Effector memory CD4-positive, alpha-beta T cell (primary cell): ENCODE measurements around the gene TFG.

ENCODE experiments used
- DNase-seq, 3 donors: peaks; one replicate each; pipeline ENCODE4 v3.0.0-alpha.2; 2020
- H3K27ac ChIP-seq: 2 replicates; pipeline ENCODE4 v1.7.0; 2013; ENCODE audit warnings: mild to moderate bottlenecking, low read length, moderate library complexity; ENCODE audit not compliant: insufficient read depth, poor library complexity, severe bottlenecking
- H3K27me3 ChIP-seq: replicated peaks from 2 replicates; pipeline ENCODE4 v1.7.0; 2013; ENCODE audit warnings: mild to moderate bottlenecking, low read length; ENCODE audit not compliant: insufficient read depth, control insufficient read depth, poor library complexity, severe bottlenecking
- H3K36me3 ChIP-seq: 2 replicates; pipeline ENCODE4 v1.7.0; 2013; ENCODE audit warnings: mild to moderate bottlenecking, low read length, moderate library complexity; ENCODE audit not compliant: control insufficient read depth, insufficient read depth
- H3K4me1 ChIP-seq: 2 replicates; pipeline ENCODE4 v1.7.0; 2013; ENCODE audit warnings: low read length, mild to moderate bottlenecking; ENCODE audit not compliant: control insufficient read depth, insufficient read depth, poor library complexity, severe bottlenecking
- H3K4me3 ChIP-seq: 2 replicates; pipeline ENCODE4 v1.7.0; 2013; ENCODE audit warnings: low read length, low read depth, mild to moderate bottlenecking; ENCODE audit not compliant: insufficient read depth, poor library complexity, severe bottlenecking
- H3K9me3 ChIP-seq: 2 replicates; pipeline ENCODE4 v1.7.0; 2013; ENCODE audit warnings: mild to moderate bottlenecking, low read length, moderate library complexity; ENCODE audit not compliant: control insufficient read depth

TFG gene

DNA sequence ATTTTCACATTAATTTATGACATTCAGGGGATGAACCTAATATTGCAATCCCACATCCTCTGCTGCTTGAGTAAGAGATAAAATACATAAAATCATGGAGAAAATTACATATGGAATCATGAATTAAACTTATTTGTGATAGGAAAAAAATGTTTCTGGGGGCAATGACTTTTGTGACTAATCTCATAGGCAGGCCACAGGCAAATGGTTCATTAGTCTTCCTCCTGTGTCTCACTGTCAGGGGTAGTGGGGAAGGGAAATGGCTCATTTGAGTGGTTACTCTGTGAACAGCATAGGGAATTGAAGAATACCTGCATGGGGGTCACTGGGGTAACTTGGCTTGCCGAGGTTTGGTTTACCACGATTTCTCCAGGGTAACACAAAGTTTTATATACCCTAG, 72.0 kb downstream of the TFG start:
- H3K4me3 ChIP-seq: no peak overlapping the region
- no peaks in the 10 kb centered on the region for H3K36me3 ChIP-seq
- no peaks in the 10 kb centered on the region for H3K9me3 ChIP-seq
- H3K27me3 ChIP-seq: no peaks in the 10 kb centered on the region
- H3K27ac ChIP-seq: no peak overlapping the region
- H3K4me1 ChIP-seq: no peaks in the 10 kb centered on the region
- no peak for DNase-seq

DNA sequence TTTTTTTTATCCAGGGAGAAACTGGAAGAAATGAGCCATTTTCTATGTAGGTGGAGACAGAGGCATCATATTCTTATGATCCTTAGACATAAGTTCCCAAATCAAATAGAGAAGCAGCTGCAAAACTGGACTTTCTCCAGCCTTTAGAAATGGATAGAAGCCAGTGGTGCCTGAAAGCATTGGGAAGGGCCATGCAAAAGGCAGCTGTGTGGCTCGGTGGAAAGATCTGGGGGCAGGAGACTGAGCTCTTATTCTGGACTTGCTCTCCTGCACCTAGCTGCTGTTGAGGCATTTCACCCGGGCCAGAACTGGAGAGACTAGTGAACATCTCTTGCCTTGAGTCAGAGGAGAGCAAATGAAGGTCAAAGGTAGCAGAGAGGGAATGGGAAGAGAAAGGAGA, 73.1 kb downstream of the TFG start:
- Histone ChIP-seq H3K27ac (no peak overlapping the region), H3K36me3 (no peaks in the 10 kb centered on the region)

DNA sequence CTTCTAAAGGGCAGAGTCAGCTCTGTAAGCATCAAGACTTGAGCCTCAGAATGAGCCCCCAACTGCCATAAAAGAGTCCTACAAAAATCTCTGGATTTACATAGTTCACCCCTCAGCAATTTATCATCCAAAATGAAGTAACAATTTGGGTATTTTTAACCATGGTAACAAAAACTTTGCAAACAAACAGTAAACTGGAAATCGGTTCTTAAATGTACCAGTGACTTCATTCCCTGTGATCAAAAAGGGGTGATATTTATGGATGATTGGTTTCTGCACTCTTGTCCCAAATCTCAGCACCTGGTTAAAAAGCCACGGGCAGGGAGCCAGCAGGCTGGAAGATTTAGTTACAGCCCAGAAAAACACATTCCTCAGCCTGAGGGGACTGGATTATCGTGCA, 73.6 kb downstream of the TFG start:
- Histone ChIP-seq H3K4me1 (no peaks in the 10 kb centered on the region), H3K9me3 (no peaks in the 10 kb centered on the region), H3K27me3 (no peaks in the 10 kb centered on the region), H3K36me3 (no peaks in the 10 kb centered on the region), H3K4me3 (no peak overlapping the region), H3K27ac (no peak overlapping the region)
- no peak for DNase-seq

More for the DNA sequence above, 73.1 kb downstream of the TFG start:
- H3K9me3 ChIP-seq: no peaks in the 10 kb centered on the region
- no peaks in the 10 kb centered on the region for H3K27me3 ChIP-seq
- no peak overlapping the region for H3K4me3 ChIP-seq
- H3K4me1 ChIP-seq: no peaks in the 10 kb centered on the region
- DNase-seq: no peak

DNA sequence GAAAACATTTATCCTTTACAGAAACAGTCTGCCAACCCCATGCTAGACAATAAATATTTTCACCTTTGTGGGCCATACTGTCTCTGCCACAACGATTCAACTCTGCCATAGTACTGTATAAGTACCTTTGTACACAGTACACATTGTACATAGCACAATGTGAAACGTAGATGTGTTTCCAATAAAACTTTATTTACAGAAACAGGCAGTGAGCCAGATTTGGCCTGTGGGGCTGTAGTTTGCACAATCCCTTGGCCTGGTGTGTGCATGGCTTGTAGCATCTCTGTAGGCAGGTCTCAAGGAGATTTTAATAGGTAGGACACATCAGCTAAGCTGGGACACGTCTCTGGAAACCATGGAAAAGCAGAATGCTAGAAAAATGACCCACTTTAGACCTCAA, 74.3 kb downstream of the TFG start:
- Histone ChIP-seq H3K27me3 (no peaks in the 10 kb centered on the region), H3K9me3 (no peaks in the 10 kb centered on the region), H3K27ac (no peak overlapping the region), H3K36me3 (no peaks in the 10 kb centered on the region), H3K4me1 (no peaks in the 10 kb centered on the region), H3K4me3 (no peak overlapping the region)
- no peak for DNase-seq

DNA sequence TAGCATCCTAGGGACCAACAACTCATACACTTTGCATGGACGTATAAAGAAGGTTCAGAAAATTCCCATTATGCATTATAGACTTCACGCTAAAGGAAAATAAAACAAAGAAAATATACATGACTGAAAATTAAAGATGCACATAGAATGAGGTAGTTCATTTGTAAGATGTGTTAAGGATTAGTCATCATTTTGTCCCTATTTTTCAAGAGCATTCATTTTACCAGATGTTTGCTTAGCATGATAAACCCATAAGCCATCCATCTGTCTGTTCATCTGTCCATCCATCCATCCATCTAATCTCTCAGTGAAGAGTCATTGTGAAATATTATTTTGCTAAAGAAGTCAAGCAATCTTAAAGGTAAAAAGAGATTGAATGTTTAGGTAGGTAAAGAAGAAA, 80.3 kb downstream of the TFG start:
- H3K27ac ChIP-seq: no peak overlapping the region
- H3K4me1 ChIP-seq: no peaks in the 10 kb centered on the region
- H3K27me3 ChIP-seq: no peaks in the 10 kb centered on the region
- DNase-seq: no peak
- no peaks in the 10 kb centered on the region for H3K36me3 ChIP-seq
- H3K4me3 ChIP-seq: no peak overlapping the region
- no peaks in the 10 kb centered on the region for H3K9me3 ChIP-seq

DNA sequence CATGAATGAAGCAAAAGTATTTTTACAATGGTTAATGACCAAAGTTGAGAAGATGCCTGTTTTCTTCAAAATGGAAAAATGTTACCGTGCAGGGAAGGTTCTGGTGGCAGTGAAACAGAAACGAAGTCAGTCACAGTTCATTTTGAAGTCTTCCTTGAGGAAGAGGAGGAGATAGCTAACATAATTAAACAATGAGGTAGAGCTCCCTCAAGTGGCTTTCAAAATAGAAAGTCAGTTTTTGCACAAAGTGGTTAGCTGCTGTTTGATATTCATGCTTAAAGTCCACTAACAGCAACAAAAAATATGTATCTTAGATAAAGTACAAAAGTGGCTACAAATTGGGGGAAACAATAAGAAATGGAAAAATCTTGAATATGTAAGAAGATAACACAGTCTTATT, 87.3 kb downstream of the TFG start:
- H3K4me3 ChIP-seq: no peak overlapping the region
- no peak for DNase-seq
- no peak overlapping the region for H3K27ac ChIP-seq

DNA sequence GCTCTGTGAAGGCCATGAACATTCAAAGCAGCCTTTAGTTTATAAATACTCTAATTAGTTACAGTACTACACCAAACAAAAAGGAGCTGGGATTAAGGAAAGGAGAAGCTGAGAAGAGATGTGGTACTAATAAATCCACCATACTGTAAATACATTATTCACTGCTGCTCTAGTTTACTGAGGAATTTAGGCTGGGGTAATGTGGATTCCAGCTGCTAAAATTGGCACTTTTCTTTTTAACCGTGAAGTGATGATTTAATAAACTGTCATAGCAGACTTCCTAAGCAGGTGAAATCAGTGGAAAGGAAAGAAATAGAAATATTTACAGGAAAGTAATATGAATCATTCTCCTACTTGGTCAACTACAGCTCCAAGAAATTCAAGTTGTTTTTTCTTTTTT, 88.7 kb downstream of the TFG start:
- no peaks in the 10 kb centered on the region for H3K4me1 ChIP-seq
- no peak for DNase-seq
- no peaks in the 10 kb centered on the region for H3K36me3 ChIP-seq
- H3K4me3 ChIP-seq: no peak overlapping the region
- no peak overlapping the region for H3K27ac ChIP-seq
- H3K27me3 ChIP-seq: no peaks in the 10 kb centered on the region
- no peaks in the 10 kb centered on the region for H3K9me3 ChIP-seq

More for the DNA sequence above, 87.3 kb downstream of the TFG start:
- Histone ChIP-seq H3K36me3 (no peaks in the 10 kb centered on the region), H3K4me1 (no peaks in the 10 kb centered on the region), H3K27me3 (no peaks in the 10 kb centered on the region), H3K9me3 (no peaks in the 10 kb centered on the region)
